ENCODE results near the gene ANXA6. TPM values are rescaled to one million over a fixed set of nuclear protein-coding genes. Genes with fewer than 3 reads are reported as not detected.
A peak's percentile ranks its signal among the peaks of the same experiment; 100 is the strongest.
"Not testable (repeated sequence)": the region's sequence is repeated elsewhere in the genome, so short reads cannot be mapped to it uniquely, and the experiment has no call there.

ANXA6 gene
- 257 TPM for total RNA-seq
- long read RNA-seq, transcript ANXA6-201 (26 exons, 2,593 nt): major isoform, 330 of 412 reads
- long read RNA-seq, partial matches to known transcripts: 42 of 412 reads
- long read RNA-seq, other reads (novel, unspliced or antisense): 40 of 412 reads

DNA sequence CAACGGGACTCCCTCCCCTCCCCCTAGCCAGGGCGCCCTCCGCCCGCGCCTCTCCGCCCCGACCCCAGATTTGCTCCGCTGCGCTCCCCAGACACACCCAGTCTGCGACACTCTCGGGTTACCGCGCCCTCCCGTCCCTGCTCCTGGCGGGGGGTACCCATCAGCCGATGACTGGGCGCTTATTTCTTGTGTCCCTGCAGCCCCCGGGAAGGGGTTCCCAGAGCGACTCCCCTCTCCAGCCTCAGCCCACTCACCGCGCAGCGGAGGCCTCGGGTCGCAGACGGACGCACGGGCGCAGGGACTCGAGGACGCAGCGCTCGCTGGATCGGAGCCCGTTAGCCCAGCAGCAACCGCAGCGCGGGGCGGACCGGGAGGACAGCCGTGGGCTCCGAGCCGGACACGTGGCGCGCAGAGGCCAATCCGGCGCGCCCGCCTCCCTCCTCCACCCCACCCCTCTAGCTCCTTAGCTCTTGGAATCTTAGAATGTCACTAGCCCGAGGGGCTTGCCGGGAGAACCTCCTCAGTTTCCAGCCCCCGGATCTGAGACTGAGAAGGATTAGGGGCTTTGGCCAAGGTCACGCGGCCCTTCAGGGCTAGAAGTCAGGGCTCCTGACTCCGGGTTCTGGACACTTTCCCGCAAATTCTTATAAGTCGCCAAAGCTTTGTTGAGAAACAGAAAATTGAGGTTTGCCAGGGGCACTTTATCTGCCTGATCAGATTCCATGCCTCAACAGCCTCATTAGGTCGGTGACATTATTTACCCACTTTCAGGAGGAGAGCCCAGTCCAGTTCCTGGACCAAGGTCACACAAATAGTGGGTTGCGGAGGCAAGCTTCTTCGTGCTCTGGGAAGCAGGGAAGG is at the start of gene ANXA6:
ANXA6 (minus strand) TSS at position 354 of the 861 bp plus-strand sequence. CDS start 9,878 bp downstream, outside the sequence.
- intact Hi-C loops (cut with DNase I): loop anchor here (5.0 kb wide), 1 partner anchor 80 kb away; no protein-coding TSS in a partner anchor
- DNase-seq (ENCODE audit: low spot score): peak; percentile 95

DNA sequence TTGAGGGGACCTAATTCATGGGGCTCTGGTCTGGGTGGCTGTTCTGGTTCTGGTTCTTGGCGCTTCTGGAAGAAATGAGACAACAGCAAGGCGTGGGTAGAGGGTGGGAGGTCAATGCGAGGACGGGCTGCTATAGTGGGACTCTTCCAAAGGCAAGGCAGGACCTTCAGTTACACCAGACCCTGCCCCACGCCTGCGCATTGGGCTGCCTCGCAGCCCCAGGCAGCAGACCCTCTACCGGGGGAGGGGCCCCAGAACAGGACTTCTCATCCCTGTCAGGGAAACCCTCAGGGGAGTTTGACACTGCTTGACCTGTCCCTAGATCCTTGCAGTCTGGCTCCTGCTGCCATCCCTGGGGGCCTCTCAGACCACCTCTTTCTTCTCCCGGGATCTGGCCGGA is 47.8 kb upstream of the ANXA6 start:
- no peak for DNase-seq (ENCODE audit: low spot score)
- intact Hi-C loops (cut with DNase I): no loop called here

DNA sequence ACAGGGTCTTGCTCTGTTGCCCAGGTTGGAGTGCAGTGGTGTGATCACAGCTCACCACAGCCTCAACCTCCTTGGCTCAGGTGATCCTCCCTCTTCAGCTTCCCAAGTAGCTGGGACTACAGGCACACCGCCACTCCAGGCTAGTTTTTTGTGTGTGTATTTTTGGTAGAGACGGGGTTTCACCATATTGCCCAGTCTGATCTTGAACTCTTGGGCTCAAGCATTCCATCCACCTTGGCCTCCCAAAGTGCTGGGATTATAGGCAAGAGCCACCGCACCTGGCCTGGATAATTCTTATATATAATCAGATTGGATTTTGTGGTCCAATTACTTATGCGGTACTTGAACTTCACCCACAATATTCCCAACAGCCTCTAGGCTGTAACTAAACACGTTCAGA is 46.5 kb upstream of the ANXA6 start:
- DNase-seq (ENCODE audit: low spot score): no peak
- intact Hi-C loops (cut with DNase I): no loop called here

DNA sequence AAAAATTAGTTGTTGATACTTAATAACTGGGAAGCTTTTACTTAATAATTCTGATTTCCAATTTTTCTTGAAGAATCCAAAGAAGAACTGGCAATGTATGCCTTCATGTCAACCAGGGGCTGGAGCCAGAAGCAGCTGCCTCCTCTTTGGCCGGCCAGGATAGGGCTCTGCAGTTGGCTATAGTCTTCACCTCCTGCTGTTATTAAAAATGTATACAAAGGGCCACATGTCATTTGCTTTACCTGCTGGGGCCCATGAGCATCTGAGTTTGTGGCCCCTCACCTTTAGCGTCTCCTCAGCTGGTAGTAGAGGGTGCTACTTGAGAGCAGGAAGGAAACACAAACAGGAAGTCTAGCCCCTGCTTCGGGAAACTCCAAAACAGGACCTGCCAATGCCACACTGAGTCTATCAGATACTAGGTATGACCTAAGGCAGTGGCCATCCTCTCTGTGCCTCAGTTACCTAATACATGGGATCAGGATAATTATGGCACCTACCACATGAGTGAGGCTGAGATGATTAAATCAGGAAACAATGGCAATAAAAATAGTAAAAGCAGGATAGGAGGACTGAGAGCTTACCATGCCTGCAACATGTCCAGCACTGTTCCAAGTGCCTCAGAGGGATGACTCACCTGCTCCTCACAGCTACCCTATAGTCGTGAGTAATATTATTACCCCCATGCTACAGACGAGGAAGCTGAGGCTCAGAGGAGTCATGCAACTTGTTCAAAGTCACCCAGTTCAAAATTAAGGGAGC is 45.0 kb upstream of the ANXA6 start:
- intact Hi-C loops (cut with DNase I): no loop called here
- DNase-seq (ENCODE audit: low spot score): no peak

DNA sequence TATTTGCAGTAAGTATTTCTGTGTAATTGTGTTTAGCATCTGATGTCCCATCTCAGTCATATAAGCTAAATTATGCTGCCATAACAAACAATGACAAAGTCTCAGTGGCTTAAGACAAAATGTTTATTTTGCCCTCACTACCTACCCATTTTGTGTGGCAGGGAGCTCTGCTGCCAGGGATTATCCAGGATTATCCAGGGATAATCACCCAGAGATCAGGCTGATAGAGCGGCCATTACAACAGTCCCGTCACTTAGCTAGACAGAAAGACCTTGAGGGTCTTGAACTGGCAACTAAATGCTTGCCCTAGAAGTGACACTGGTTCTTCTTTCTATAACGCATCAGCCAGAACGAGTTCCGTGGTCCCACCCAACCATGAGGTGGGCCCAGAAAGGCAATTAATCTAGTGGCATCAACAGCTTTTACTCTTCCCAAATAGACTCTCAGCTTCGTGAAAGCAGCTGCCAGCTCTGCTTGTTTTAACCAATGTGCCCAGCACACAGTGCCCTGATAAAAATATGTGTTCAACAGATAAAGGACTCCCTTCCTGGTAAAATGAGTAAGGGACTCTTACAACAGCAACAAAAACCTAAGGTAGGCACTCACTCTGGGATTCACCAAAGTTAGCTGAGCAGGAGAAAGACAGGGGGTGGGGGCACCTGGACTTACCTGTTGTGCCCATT is 43.5 kb upstream of the ANXA6 start:
- intact Hi-C loops (cut with DNase I): no loop called here
- no peak for DNase-seq (ENCODE audit: low spot score)

DNA sequence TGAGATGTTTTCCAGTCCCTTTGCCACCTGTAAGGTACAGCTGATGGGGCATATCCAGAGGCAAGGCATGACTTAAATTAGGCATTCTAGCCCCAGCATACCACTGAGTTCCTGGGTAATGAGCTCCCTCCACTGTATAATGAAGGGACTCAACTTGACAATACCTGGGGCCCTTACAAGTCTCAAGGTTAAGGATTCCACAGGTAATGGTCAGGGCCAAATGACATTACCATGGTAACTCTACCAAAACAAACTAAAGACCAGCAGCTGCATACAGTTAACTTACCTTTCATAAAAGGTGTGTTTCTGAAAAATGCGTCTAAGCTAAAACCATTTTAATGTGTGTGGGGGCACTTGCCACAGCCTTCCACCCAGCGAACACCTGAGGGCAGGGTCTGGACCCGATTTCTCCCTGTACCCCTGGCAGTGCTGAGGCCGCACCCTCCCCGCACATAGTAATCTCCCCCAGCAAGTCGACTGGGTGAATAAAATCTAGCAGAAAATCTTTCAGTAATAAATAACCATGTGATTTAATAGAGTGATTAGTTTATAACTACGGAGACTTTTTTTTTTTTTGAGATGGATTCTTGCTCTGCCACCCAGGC is 42.1 kb upstream of the ANXA6 start:
- intact Hi-C loops (cut with DNase I): no loop called here
- no peak for DNase-seq (ENCODE audit: low spot score)

DNA sequence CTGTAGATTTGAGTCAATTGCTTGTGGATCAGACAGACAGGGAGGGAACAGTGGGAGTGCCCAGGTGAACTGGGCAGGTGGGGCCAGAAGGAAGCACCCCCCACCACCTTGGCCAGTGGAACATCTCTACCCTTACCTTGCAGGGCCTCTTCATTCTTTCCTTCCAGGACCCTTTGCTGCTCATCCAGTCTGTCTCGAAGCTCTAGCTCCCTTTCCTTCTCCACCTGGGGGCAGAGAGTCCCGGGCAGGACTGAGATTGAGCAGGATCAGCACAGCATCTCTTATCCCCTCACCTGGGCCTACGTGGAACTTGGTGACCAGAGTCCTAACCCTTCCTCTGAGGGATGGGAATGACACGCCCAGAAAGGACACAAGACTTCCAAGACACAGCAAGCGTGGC is 41.3 kb upstream of the ANXA6 start:
- intact Hi-C loops (cut with DNase I): no loop called here
- DNase-seq (ENCODE audit: low spot score): no peak

DNA sequence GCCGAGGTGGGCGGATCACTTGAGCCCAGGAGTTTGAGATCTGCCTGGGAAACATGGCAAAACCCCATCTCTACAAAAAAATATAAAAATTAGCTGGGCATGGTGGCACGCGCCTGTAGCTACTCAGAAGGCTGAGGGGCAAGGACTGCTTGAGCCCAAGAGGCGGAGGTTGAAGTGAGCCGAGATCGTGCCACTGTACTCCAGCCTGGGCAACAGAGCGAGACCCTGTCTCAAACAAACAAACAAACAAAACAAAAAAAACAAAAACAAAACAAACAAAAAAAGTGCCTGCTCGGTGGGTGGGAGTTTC is 39.7 kb upstream of the ANXA6 start:
- intact Hi-C loops (cut with DNase I); DNase-seq (ENCODE audit: low spot score): not testable (repeated sequence)

DNA sequence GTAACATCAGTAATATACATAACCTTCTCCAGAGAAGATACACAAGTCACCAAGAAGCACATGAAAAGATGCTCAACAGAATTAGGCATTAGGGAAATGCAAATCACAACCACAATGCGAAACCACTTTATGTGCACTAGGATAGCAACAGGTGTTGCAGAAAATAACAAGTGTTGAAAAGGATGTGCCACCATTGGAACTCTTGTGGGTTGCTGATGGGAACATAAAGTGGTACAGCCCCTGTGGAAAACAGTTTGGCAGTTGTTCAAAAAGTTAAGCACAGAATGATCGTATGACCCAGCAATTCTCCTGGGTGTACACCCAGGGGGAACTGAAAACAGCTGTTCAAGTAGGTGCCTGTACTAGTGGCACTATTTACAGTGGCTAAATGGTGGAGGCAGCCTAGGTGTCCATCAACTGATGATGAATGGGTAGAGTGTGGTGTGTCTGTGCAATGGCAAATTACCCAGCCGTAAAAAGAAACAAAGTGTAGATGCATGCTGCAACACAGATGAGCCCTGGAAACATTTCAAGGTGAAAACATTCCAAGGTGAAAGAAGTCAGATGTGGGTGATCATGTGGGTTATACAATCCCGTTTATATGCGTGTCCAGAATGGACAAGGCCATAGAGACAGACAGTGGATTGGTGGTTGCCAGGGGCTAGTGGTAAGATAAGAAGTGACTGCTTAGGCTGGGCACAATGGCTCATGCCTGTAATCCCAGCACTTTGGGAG is 39.1 kb upstream of the ANXA6 start:
- DNase-seq (ENCODE audit: low spot score): no peak
- intact Hi-C loops (cut with DNase I): no loop called here

DNA sequence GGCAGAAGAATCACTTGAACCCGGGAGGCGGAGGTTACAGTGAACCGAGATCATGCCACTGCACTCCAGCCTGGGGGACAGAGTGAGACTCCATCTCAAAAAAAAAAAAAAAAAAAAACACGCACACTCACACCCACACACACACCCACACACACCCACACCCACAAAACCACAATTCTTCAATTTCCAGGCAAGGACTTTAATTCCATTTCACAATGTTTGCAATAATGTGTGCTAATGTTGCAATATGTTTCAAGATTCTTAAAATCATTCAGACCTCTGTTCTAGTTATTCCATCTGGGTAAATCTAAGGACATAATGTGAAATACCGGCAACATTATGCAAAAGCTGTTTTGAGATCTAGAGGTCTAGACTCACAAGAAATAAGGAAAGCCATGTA is 38.0 kb upstream of the ANXA6 start:
- no peak for DNase-seq (ENCODE audit: low spot score)
- intact Hi-C loops (cut with DNase I): no loop called here

DNA sequence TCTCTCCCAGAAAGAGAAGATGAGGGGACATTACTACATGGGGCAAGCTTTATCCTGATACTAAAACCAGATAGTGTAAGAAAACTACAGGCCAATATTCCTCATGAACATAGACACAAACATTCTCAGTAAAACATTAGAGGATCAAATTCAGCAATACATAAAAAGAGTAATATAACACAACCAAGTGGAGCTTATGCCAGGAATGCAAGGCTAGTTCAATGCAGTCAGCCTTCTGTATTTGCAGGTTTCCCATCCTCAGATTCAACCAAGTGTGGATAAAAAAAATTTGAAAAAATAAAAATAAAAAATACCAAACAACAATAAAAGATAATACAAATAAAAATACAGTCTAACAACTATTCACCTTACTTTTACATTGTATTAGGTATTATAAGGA is 35.0 kb upstream of the ANXA6 start:
- intact Hi-C loops (cut with DNase I): no loop called here
- no peak for DNase-seq (ENCODE audit: low spot score)

DNA sequence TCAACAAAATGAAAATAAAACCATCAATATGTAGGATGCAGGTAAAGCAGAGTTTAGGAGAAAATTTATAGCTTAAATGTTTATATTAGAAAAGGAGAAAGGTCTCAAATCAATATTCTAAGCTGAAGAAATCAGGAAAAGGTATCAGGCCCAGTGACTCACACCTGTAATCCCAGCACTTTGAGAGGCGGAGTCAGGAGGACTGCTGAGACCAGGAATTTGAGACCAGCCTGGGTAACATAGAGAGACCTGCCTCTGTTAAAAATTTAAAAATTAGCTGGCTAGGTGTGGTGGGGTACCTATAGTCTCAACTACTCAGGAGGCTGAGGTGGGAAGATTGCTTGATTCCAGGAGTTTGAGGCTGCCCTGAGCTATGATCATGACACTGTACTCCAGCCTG is 34.1 kb upstream of the ANXA6 start:
- intact Hi-C loops (cut with DNase I): no loop called here
- DNase-seq (ENCODE audit: low spot score): no peak

DNA sequence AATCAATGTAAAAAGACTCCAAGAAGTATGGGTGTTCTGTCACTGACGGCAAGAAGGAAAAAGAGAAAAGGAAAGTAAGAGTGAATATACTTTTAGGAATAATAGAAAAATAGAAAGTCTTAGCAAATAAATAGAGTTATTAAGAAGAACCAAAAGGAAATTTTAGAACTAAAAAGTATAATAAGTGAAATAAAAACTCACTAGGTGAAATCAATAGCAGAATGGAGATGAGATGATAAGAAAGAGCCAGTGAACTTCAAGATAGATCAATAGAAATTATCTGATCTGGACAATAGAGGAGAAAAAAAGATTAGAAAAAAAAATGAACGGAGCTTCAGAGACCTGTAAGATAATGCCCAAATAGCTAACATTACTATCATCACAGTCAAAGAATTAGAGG is 31.6 kb upstream of the ANXA6 start:
- no peak for DNase-seq (ENCODE audit: low spot score)
- intact Hi-C loops (cut with DNase I): no loop called here

DNA sequence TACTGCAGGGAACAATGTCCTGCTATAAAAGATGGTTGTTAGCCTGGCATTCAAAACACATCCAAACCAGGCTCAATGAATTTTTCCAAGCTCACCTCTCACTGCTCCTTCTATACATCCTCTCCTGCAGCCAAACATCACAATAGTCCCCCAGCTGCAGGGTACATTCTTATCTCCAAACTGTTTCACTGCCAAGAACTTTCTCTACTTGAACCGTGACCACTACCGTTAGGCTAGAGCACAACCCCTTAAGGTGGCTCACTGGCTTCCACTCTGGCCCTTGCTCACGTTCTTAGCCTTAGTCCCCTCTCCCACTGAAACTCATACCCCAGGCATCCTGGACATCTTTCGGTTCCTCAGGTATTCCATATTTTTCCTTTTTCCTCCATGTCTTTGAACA is 29.0 kb upstream of the ANXA6 start:
- intact Hi-C loops (cut with DNase I): no loop called here
- DNase-seq (ENCODE audit: low spot score): no peak

DNA sequence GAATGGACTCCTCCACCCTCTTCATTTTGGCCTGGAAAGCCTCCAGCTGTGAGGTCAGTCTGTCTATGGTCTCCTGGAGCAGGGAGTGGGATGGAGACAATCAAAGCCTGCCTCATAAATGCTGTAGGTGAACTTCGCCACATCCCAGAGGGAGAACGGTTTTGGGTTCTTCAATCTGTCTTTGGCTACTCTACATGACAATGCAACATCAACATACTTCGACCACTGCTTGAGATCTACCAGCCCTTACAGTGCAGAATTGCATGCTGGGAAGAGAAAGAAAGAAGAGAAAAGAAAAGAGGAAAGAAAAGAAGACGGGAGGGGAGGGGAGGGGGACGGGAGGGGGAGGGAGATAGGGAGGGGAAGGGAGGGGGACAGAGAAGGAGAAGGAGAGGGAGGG is 28.5 kb upstream of the ANXA6 start:
- no peak for DNase-seq (ENCODE audit: low spot score)
- intact Hi-C loops (cut with DNase I): no loop called here

DNA sequence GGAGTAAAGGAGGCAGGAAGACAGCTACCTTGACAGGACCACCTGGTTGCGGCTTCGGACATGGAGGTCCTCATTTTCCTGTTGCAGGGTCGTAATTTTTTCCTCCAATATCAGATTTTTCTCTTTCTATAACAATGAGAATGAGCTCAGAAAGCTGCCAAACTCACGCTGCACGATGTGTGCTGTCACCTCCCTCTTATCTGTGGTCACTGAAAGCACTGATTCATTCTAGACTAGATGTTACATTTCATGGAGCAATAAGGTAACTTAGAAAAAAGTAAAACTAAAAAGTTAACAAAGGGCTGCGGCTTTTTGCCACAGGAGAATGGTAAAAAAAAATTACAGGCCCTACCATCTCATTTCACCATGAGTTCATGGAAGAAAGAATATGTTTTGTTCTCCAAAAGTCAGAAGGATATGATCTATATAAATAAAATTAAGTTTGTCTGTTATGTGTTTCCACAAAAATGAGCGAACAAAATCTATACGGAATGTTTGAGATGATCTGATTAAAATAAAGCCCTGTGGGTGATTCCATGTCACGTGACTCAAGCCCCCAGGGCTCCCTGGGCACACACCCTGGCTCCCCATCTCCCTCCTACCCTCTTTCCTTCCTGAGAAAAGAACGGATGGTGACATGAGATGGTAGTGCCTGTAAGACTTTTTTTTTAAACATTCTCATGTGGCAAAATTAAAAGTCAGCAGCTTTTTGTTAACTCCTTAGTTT is 26.9 kb upstream of the ANXA6 start:
- intact Hi-C loops (cut with DNase I): no loop called here
- no peak for DNase-seq (ENCODE audit: low spot score)

DNA sequence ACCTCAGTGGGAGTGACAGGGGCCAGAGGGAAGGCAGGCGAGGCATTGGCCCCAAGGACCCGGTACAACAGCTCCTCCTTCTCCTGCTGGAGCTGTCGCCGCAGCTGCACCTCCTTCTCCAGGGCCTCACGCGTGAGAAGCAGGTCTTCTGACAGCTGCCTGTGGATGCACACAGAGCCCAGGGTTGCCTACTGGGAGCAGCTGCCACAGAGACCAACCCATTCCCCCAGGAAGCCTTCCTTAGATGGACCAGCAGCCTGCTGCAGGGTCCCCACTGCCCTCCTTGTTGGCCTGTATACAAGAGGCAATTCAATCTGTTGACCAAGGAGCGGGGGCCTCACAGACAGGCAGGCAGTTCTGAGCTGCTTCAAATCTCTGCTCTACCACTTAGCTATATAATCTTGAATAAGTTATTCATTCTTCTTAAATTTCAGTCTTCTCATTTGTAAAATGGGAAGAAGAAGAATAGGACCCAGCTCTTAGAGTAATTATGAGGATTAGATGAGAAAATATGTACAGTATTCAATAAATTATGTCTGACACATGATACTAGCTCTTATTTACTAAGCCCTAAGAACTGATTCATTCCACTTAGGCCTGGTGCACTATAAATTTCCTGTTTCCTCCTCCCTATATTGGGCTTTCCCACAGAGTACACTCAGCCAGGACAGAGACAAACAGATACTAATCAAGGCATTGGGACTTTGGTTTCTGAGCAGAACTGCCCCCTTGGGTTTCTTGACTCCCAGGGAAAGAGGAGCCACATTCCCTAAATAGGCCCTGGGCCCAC is 26.1 kb upstream of the ANXA6 start:
- intact Hi-C loops (cut with DNase I): no loop called here
- no peak for DNase-seq (ENCODE audit: low spot score)

DNA sequence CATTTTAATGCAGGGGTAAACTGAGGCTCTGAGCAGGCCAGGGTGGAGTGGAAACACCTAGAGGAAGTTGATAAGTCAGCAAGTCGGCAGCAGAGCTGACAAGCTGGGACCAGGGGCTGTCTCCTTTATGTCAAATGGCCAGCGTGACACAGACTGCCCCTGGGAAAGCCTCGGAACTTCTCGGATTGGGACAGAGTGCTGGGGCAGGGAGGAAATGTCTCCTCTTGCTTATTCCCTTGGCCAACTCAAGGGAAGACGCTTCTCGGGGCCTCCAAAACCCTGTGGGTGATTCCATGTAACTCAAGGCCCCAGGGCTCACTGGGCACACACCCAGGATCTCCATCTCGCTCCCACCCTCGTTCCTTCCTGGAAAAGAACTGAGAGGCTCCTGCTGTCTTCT is 25.4 kb upstream of the ANXA6 start:
- intact Hi-C loops (cut with DNase I): no loop called here
- DNase-seq (ENCODE audit: low spot score): no peak
